ENCODE results near the gene NFIB. TPM values are rescaled to one million over a fixed set of nuclear protein-coding genes. Genes with fewer than 3 reads are reported as not detected.

The NFIB gene
- total and polyA plus RNA-seq, 8 donors: 88.8 to 144 (median 127) TPM

DNA sequence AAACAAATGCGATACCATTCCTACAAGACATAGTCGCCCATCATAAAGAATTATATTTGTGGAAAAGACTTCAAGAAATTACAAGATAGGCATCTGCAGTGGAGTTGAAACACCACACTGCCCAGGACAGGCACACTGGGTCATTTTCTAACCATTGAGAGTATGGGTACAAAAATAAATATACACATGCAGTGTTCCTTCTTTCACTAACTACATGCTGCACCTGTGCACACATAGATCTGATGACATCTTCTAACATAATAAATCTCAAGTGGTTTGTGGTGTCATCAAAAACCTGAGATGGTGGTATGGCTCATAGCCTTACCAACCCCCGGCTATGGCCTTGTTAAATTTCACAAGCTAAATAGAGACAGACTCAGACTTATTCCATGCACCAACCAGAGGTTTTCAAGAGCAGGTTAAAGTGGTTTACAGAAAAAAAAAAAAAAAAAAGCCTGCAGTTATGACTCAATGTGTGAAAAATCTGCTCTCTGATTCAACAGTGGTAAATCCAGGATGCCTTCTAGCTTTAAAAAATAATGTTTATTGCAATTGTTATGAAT lies 12.4 kb upstream of the NFIB start:
- intact Hi-C loops (cut with DNase I): no loop called here
- no peak overlapping the region for H3K4me3 ChIP-seq
- ATAC-seq (peak; percentile 6), DNase-seq (no peak)
- peaks cover 0 to 25% of the 10 kb centered on the region in 2 donors for H3K27me3 ChIP-seq
- no peaks in the 10 kb centered on the region for H3K9me3 ChIP-seq
- H3K4me1 ChIP-seq: peaks cover 5 to 8% of the 10 kb centered on the region in 2 donors
- TF ChIP-seq, protein P1, sequence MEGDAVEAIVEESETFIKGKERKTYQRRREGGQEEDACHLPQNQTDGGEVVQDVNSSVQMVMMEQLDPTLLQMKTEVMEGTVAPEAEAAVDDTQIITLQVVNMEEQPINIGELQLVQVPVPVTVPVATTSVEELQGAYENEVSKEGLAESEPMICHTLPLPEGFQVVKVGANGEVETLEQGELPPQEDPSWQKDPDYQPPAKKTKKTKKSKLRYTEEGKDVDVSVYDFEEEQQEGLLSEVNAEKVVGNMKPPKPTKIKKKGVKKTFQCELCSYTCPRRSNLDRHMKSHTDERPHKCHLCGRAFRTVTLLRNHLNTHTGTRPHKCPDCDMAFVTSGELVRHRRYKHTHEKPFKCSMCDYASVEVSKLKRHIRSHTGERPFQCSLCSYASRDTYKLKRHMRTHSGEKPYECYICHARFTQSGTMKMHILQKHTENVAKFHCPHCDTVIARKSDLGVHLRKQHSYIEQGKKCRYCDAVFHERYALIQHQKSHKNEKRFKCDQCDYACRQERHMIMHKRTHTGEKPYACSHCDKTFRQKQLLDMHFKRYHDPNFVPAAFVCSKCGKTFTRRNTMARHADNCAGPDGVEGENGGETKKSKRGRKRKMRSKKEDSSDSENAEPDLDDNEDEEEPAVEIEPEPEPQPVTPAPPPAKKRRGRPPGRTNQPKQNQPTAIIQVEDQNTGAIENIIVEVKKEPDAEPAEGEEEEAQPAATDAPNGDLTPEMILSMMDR (IDR thresholded peaks at IDR 0.05): no peak
- no peak overlapping the region for H3K27ac ChIP-seq
- no peaks in the 10 kb centered on the region for H3K36me3 ChIP-seq

DNA sequence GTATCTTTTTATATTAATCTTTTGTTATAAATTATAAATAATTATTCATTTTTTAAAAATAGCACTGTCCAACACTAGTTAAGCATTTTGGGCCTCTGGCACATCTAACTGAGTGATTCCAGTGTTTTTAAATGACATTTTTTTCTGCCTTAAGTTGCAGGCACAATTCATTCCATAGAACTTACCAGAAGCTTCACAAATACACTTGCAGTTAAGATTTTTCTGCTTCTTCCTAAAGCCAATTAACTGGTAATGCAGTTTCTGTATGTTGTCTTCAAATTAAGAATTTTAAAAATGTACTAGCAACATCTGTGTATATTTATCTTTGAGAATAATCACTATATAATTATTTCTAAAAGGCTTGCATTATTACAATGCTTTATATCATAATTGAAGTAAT lies 11.2 kb upstream of the NFIB start:
- no peaks in the 10 kb centered on the region for H3K9me3 ChIP-seq
- ATAC-seq: no peak
- intact Hi-C loops (cut with DNase I): no loop called here
- TF ChIP-seq, protein P1 (IDR thresholded peaks at IDR 0.05): no peak
- H3K4me1 ChIP-seq: peaks cover 9 to 19% of the 10 kb centered on the region in 2 donors
- no peaks in the 10 kb centered on the region for H3K36me3 ChIP-seq
- H3K4me3 ChIP-seq: no peak overlapping the region
- H3K27ac ChIP-seq: no peak overlapping the region
- no peak for DNase-seq
- H3K27me3 ChIP-seq: peaks cover 0 to 37% of the 10 kb centered on the region in 2 donors

DNA sequence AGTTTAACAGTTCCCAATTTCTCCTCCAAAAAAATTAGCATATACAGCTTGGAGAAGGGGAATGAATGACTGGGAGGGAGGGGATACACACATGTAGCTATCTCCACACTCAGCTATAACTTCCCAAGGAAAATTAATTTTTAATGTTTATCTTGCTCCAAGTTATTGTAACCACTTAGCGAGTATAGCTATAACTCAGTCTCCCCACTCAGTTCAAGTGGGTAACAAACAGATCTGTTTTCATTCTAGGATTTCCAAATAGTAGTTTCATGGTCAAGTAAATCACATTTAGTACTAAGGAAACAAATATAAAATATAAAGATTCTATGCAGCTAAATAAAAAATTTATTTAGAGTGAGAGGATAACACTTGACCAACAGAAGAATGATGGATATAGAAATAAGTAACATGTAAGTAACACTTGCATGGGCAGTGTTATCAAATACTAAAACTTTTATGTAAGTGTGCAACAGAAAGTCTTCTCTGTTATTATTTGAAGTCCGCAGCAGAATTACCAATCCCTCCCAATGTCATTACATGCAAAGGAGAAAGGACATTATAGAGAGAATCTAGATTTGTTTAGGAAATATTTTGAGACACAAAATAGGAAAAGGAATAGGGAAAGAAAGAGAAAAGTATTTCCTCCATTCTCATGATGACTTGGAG lies 10.2 kb upstream of the NFIB start:
- H3K27ac ChIP-seq: peak overlapping the region; percentile 4 to 93
- TF ChIP-seq, protein P1 (IDR thresholded peaks at IDR 0.05): no peak
- H3K9me3 ChIP-seq: no peaks in the 10 kb centered on the region
- H3K4me1 ChIP-seq: peaks cover 14 to 27% of the 10 kb centered on the region in 2 donors
- intact Hi-C loops (cut with DNase I): no loop called here
- DNase-seq: no peak
- no peaks in the 10 kb centered on the region for H3K36me3 ChIP-seq
- no peak overlapping the region for H3K4me3 ChIP-seq
- ATAC-seq: no peak
- peaks cover 0 to 38% of the 10 kb centered on the region in 2 donors for H3K27me3 ChIP-seq

DNA sequence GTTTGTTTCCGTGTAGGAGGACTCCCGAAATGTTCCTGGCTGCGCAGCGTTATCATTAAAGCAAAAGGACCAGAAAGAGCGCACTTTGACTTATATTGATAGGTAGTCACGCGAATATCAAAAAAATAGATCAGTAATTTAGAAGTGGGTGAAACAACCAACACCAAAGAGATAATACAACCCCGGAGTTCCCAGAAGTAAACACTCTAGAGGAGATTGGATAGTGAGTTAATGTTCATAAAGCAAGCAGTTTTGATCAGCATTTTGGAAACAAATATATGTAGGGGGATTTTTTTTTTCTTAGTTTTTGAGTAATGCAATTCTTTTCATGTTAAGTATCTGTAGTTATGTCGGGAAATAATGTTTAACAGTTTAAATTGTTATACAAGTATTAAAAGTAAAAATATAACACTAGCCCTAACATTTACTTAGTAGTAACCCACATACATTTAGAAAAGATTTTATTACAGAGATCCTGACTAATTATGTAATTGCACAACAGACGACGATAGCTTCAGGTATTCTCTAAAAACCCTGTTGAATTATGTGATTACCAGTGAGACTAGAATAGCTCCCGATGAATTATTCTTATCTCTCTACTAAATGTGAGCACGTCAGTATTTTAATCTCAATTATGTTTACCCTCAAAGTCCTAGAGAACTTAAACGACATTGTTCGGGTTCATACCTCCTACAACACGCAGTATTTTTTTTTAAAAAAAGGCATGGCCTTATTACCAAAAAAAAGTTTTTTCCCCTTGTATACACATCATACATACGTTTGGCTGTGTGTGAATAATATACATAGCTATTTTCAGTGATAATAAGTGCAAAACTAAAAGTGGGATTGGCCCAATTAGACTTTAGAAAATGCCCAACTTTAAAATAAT lies 9.4 kb upstream of the NFIB start:
- H3K4me3 ChIP-seq: peak overlapping the region; percentile 42 to 70
- peak overlapping the region; percentile 93 for H3K27ac ChIP-seq
- H3K27me3 ChIP-seq: peaks cover 0 to 38% of the 10 kb centered on the region in 2 donors
- no peaks in the 10 kb centered on the region for H3K36me3 ChIP-seq
- ATAC-seq (peak; percentile 9), DNase-seq (no peak)
- peaks cover 18 to 35% of the 10 kb centered on the region in 2 donors for H3K4me1 ChIP-seq
- intact Hi-C loops (cut with DNase I): no loop called here
- TF ChIP-seq, protein P1 (IDR thresholded peaks at IDR 0.05): no peak
- H3K9me3 ChIP-seq: no peaks in the 10 kb centered on the region
